Measurements from ENCODE around the gene NIPBL.
"Not testable (repeated sequence)": the region's sequence is repeated elsewhere in the genome, so short reads cannot be mapped to it uniquely, and the experiment has no call there.

NIPBL gene

GRCh38 chr5:36876299-36876964 lies at the start of gene NIPBL:
Gene NIPBL (plus strand): TSS chr5:36876769. CDS start chr5:36953697, 76,928 bp downstream.
- peak; percentile 87 for DNase-seq

GRCh38 chr5:36832274-36832673 lies 44.3 kb upstream of the NIPBL start:
- DNase-seq: no peak

GRCh38 chr5:36836831-36837230 lies 39.7 kb upstream of the NIPBL start:
- peak; percentile 39 for DNase-seq

- peak; percentile 89 for DNase-seq
Observed at GRCh38 chr5:36839489-36840476, 36.8 kb upstream of the NIPBL start.

GRCh38 chr5:36841677-36842076 lies 34.9 kb upstream of the NIPBL start:
- no peak for DNase-seq

GRCh38 chr5:36842087-36842486 lies 34.5 kb upstream of the NIPBL start:
- peak; percentile 28 for DNase-seq

GRCh38 chr5:36844305-36844704 lies 32.3 kb upstream of the NIPBL start:
- DNase-seq: no peak

GRCh38 chr5:36848545-36848944 lies 28.0 kb upstream of the NIPBL start:
- not testable (repeated sequence) for DNase-seq

GRCh38 chr5:36852903-36853302 lies 23.7 kb upstream of the NIPBL start:
- DNase-seq: not testable (repeated sequence)

- no peak for DNase-seq
Observed at GRCh38 chr5:36854402-36855140, 22.0 kb upstream of the NIPBL start.

GRCh38 chr5:36855141-36855495 lies 21.5 kb upstream of the NIPBL start:
- DNase-seq: no peak

GRCh38 chr5:36861871-36862270 lies 14.7 kb upstream of the NIPBL start:
- no peak for DNase-seq

- DNase-seq: peak; percentile 79
Observed at GRCh38 chr5:36870399-36871040, 6.0 kb upstream of the NIPBL start.

GRCh38 chr5:36874465-36874864 lies 2.1 kb upstream of the NIPBL start:
- DNase-seq: no peak

- DNase-seq: no peak
Observed at GRCh38 chr5:36875051-36875789, 1.3 kb upstream of the NIPBL start.

- peak; percentile 54 for DNase-seq
Observed at GRCh38 chr5:36875790-36876298, 725 bp upstream of the NIPBL start.

GRCh38 chr5:36876965-36877666 lies 547 bp downstream of the NIPBL start:
- DNase-seq: peak; percentile 40

GRCh38 chr5:36877667-36878391 lies 1.3 kb downstream of the NIPBL start:
- DNase-seq: no peak

- no peak for DNase-seq
Observed at GRCh38 chr5:36878392-36879082, 2.0 kb downstream of the NIPBL start.
